Liver (tissue), 9 donors: ENCODE data around the gene ZC3HAV1. TPM values are rescaled to one million over a fixed set of nuclear protein-coding genes. Genes with fewer than 3 reads are reported as not detected.

Experiments used
- DNase-seq: peaks from one replicate; pipeline ENCODE4 v3.0.0-alpha.2; 2017; ENCODE audit warnings: low spot score
- H3K27ac ChIP-seq, 2 donors: one replicate each; pipeline ENCODE4 v1.7.0; 2013; ENCODE audit warnings: inconsistent platforms in 2 of 2, low read length in 2 of 2, control low read depth in 1 of 2, low read depth in 1 of 2, mild to moderate bottlenecking in 1 of 2
- H3K27me3 ChIP-seq, 4 donors: one replicate each; pipeline versions ENCODE4 v1.6.1 to v1.7.0; 2013; ENCODE audit warnings: low read length in 3 of 4, inconsistent platforms in 1 of 4, mild to moderate bottlenecking in 1 of 4, moderate library complexity in 1 of 4; ENCODE audit not compliant: control insufficient read depth in 4 of 4, insufficient read depth in 4 of 4
- H3K36me3 ChIP-seq, 4 donors: one replicate each; pipeline versions ENCODE4 v1.6.1 to v1.7.0; 2013; ENCODE audit warnings: low read length in 3 of 4, mild to moderate bottlenecking in 3 of 4, low read depth in 1 of 4, moderate library complexity in 1 of 4; ENCODE audit not compliant: control insufficient read depth in 4 of 4, insufficient read depth in 3 of 4
- H3K4me1 ChIP-seq, 4 donors: one replicate each; pipeline versions ENCODE4 v1.6.1 to v1.7.0; 2013; ENCODE audit warnings: low read length in 3 of 4, mild to moderate bottlenecking in 3 of 4, moderate library complexity in 1 of 4; ENCODE audit not compliant: control insufficient read depth in 4 of 4, insufficient read depth in 4 of 4
- H3K4me3 ChIP-seq, 3 donors: one replicate each; pipeline versions ENCODE4 v1.6.1 to v1.7.0; 2013; ENCODE audit warnings: low read length in 3 of 3, control low read depth in 1 of 3, low read depth in 1 of 3, mild to moderate bottlenecking in 1 of 3
- H3K9ac ChIP-seq, 2 donors: one replicate each; pipeline ENCODE4 v1.7.0; 2013; ENCODE audit warnings: low read length in 2 of 2, mild to moderate bottlenecking in 2 of 2, moderate library complexity in 2 of 2, control low read depth in 1 of 2, low read depth in 1 of 2
- H3K9me3 ChIP-seq, 4 donors: one replicate each; pipeline versions ENCODE4 v1.6.1 to v1.7.0; 2013; ENCODE audit warnings: low read length in 3 of 4; ENCODE audit not compliant: control insufficient read depth in 4 of 4
- EGR1 ChIP-seq, 2 donors: IDR thresholded peaks; 2 replicates each; pipeline ENCODE4 v1.6.1; 2016 to 2018; ENCODE audit warnings: antibody characterized with exemption in 2 of 2, low read depth in 2 of 2
- FOXA1 ChIP-seq: IDR thresholded peaks from 2 replicates; pipeline ENCODE4 v1.6.1; 2016; ENCODE audit warnings: antibody characterized with exemption
- HNF4A ChIP-seq, 2 donors: conservative IDR thresholded peaks; 2 replicates each; pipeline ENCODE4 v1.6.1; 2016; ENCODE audit warnings: antibody characterized with exemption in 2 of 2, mild to moderate bottlenecking in 2 of 2
- HNF4G ChIP-seq: IDR thresholded peaks from 2 replicates; pipeline ENCODE4 v1.6.1; 2016; ENCODE audit warnings: antibody characterized with exemption
- JUND ChIP-seq, 2 donors: IDR thresholded peaks; 2 replicates each; pipeline ENCODE4 v1.6.1; 2016; ENCODE audit warnings: antibody characterized with exemption in 2 of 2
- RAD21 ChIP-seq, 2 donors: IDR thresholded peaks; 2 replicates each; pipeline ENCODE4 v1.6.1; 2016; ENCODE audit warnings: antibody characterized with exemption in 2 of 2, mild to moderate bottlenecking in 2 of 2
- SP1 ChIP-seq: IDR thresholded peaks from 2 replicates; pipeline ENCODE4 v1.6.1; 2018; ENCODE audit warnings: antibody characterized with exemption, mild to moderate bottlenecking
- WGBS: extraction: QIAGEN DNeasy Blood & Tissue Kit; methylation state at CpG from one replicate; pipeline ENCODE4 v1.1.7; 2013; 5-methylcytosine and 5-hydroxymethylcytosine counted together
- polyA plus RNA-seq, 2 donors: library from polyadenylated mRNA; stranded (reverse) in 1 of 2; unstranded in 1 of 2; fragments of 200-250 nt in 1 of 2; fragments of >200 nt in 1 of 2; fragmentation: Nextera tagmentation in 1 of 2; extraction: Ambion mirVana in 1 of 2; gene quantifications; one replicate each; pipeline versions ENCODE4 v1.2.1 to v1.2.3, GENCODE V29; 2013 to 2015
- total RNA-seq, 2 donors: library from RNA; depleted of rRNA; stranded (reverse); fragments of >200 nt; gene quantifications; one replicate each; pipeline ENCODE4 v1.2.3, GENCODE V29; 2014
- TF ChIP-seq, protein P1 (sequence below): IDR thresholded peaks from 2 replicates; pipeline ENCODE4 v1.6.1; 2016; ENCODE audit warnings: antibody characterized with exemption, mild to moderate bottlenecking
- TF ChIP-seq, protein P2 (sequence below): IDR thresholded peaks from 2 replicates; pipeline ENCODE4 v1.6.1; 2016; ENCODE audit warnings: antibody characterized with exemption
- TF ChIP-seq, protein P3 (sequence below): IDR thresholded peaks from 2 replicates; pipeline ENCODE4 v1.6.1; 2016; ENCODE audit warnings: antibody characterized with exemption
- TF ChIP-seq, protein P4 (sequence below): fragments of 150-350 bp; IDR thresholded peaks from 2 replicates; pipeline ENCODE4 v1.5.1; 2017; ENCODE audit warnings: improper control_type of control experiment, low read depth, low read length; ENCODE audit not compliant: missing input control
- TF ChIP-seq, protein P5 (sequence below): IDR thresholded peaks from 2 replicates; pipeline ENCODE4 v1.6.1; 2016; ENCODE audit warnings: antibody characterized with exemption
- donor health status: healthy.
- donor health status: healthy.
- donor health status: healthy.
- donor health status: healthy.
- donor health status: healthy.

The ZC3HAV1 gene
- total and polyA plus RNA-seq, 4 donors = 6.6 to 40.5 (median 16.5) TPM

DNA sequence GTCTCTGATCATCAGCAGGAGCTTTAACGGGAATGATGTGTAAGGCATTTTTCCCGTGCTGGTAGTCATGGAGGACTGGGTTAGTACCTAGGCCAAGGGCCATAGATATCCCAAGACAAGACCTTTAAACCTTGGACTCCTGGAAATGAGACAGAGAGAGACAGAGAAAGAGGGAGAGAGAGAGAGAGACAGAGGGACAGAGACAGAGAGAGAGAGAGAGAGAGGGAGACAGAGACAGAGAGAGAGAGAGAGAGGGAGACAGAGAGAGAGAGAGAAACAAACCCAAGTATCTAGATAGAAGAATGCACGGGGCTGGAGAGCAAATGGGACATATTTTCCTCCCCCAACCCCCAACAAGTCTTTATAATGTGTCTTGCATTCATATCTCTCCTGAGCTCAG lies 22.3 kb downstream of the ZC3HAV1 start (continued):
- TF ChIP-seq FOXA1 = no peak

GRCh38 chr7:139086454-139086853 lies 23.1 kb downstream of the ZC3HAV1 start:
- Histone ChIP-seq H3K4me1 (peaks cover under 1 to 10% (median 3%) of the 10 kb centered on the region in 4 donors), H3K4me3 (no peak overlapping the region), H3K27ac (no peak overlapping the region), H3K36me3 (peaks cover 2 to 39% (median 33%) of the 10 kb centered on the region in 4 donors), H3K9me3 (no peaks in the 10 kb centered on the region), H3K27me3 (no peaks in the 10 kb centered on the region), H3K9ac (no peak overlapping the region)
- DNase-seq = no peak
- no peak for TF ChIP-seq HNF4A (conservative IDR thresholded peaks at IDR 0.05)
- no peak for TF ChIP-seq EGR1 (IDR thresholded peaks at IDR 0.05; ENCODE audit: low read depth in 2 of 2)
- TF ChIP-seq, protein P1, sequence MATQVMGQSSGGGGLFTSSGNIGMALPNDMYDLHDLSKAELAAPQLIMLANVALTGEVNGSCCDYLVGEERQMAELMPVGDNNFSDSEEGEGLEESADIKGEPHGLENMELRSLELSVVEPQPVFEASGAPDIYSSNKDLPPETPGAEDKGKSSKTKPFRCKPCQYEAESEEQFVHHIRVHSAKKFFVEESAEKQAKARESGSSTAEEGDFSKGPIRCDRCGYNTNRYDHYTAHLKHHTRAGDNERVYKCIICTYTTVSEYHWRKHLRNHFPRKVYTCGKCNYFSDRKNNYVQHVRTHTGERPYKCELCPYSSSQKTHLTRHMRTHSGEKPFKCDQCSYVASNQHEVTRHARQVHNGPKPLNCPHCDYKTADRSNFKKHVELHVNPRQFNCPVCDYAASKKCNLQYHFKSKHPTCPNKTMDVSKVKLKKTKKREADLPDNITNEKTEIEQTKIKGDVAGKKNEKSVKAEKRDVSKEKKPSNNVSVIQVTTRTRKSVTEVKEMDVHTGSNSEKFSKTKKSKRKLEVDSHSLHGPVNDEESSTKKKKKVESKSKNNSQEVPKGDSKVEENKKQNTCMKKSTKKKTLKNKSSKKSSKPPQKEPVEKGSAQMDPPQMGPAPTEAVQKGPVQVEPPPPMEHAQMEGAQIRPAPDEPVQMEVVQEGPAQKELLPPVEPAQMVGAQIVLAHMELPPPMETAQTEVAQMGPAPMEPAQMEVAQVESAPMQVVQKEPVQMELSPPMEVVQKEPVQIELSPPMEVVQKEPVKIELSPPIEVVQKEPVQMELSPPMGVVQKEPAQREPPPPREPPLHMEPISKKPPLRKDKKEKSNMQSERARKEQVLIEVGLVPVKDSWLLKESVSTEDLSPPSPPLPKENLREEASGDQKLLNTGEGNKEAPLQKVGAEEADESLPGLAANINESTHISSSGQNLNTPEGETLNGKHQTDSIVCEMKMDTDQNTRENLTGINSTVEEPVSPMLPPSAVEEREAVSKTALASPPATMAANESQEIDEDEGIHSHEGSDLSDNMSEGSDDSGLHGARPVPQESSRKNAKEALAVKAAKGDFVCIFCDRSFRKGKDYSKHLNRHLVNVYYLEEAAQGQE = no peak
- no peak for TF ChIP-seq HNF4G
- TF ChIP-seq, protein P2, sequence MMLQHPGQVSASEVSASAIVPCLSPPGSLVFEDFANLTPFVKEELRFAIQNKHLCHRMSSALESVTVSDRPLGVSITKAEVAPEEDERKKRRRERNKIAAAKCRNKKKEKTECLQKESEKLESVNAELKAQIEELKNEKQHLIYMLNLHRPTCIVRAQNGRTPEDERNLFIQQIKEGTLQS = no peak
- TF ChIP-seq FOXA1 = no peak
- no peak for TF ChIP-seq RAD21 (IDR thresholded peaks at IDR 0.05)
- TF ChIP-seq, protein P3, sequence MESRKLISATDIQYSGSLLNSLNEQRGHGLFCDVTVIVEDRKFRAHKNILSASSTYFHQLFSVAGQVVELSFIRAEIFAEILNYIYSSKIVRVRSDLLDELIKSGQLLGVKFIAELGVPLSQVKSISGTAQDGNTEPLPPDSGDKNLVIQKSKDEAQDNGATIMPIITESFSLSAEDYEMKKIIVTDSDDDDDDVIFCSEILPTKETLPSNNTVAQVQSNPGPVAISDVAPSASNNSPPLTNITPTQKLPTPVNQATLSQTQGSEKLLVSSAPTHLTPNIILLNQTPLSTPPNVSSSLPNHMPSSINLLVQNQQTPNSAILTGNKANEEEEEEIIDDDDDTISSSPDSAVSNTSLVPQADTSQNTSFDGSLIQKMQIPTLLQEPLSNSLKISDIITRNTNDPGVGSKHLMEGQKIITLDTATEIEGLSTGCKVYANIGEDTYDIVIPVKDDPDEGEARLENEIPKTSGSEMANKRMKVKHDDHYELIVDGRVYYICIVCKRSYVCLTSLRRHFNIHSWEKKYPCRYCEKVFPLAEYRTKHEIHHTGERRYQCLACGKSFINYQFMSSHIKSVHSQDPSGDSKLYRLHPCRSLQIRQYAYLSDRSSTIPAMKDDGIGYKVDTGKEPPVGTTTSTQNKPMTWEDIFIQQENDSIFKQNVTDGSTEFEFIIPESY = no peak
- 80% methylated on average over 2 of the region's 2 CpGs for WGBS

DNA sequence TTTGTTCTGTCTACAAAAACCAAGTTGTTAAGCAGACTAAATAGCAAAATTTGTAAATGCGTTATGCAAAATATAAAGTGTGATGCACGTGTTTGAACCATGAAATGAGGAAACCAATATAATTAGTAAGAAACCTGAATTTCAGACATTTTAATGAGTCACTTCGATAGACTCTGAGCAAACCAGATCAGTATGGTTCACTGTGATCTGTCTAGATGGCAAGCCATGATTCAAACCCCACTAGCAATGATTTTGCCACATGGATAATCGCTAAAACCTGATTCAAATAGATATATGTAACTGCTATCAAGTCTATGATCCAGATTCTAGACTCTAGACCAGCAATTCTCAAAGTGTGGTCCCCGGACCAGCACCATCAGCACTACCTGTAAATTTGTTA lies 24.8 kb downstream of the ZC3HAV1 start:
- peaks cover 4 to 41% (median 36%) of the 10 kb centered on the region in 4 donors for H3K36me3 ChIP-seq
- H3K4me3 ChIP-seq = no peak overlapping the region
- no peak overlapping the region for H3K9ac ChIP-seq
- H3K9me3 ChIP-seq = no peaks in the 10 kb centered on the region
- DNase-seq = no peak
- 95% methylated on average over 5 of the region's 5 CpGs for WGBS
- no peak overlapping the region for H3K27ac ChIP-seq
- no peaks in the 10 kb centered on the region for H3K27me3 ChIP-seq
- peaks cover 0 to 17% (median 12%) of the 10 kb centered on the region in 4 donors for H3K4me1 ChIP-seq
- TF ChIP-seq JUND (IDR thresholded peaks at IDR 0.05) = no peak

- TF ChIP-seq JUND (IDR thresholded peaks at IDR 0.05) (peak in 1 of 2 donors; percentile 22), HNF4A (conservative IDR thresholded peaks at IDR 0.05) (peak; percentile 64), SP1 (peak; percentile 7), EGR1 (IDR thresholded peaks at IDR 0.05; ENCODE audit: low read depth in 2 of 2) (no peak)
- TF ChIP-seq, protein P4, sequence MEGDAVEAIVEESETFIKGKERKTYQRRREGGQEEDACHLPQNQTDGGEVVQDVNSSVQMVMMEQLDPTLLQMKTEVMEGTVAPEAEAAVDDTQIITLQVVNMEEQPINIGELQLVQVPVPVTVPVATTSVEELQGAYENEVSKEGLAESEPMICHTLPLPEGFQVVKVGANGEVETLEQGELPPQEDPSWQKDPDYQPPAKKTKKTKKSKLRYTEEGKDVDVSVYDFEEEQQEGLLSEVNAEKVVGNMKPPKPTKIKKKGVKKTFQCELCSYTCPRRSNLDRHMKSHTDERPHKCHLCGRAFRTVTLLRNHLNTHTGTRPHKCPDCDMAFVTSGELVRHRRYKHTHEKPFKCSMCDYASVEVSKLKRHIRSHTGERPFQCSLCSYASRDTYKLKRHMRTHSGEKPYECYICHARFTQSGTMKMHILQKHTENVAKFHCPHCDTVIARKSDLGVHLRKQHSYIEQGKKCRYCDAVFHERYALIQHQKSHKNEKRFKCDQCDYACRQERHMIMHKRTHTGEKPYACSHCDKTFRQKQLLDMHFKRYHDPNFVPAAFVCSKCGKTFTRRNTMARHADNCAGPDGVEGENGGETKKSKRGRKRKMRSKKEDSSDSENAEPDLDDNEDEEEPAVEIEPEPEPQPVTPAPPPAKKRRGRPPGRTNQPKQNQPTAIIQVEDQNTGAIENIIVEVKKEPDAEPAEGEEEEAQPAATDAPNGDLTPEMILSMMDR = no peak
- TF ChIP-seq, protein P1 = no peak
- TF ChIP-seq, protein P5, sequence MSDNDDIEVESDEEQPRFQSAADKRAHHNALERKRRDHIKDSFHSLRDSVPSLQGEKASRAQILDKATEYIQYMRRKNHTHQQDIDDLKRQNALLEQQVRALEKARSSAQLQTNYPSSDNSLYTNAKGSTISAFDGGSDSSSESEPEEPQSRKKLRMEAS = no peak
- H3K27ac ChIP-seq = peak overlapping the region in 1 of 2 donors; percentile 15
- H3K9me3 ChIP-seq = no peaks in the 10 kb centered on the region
- DNase-seq = no peak
- no peak overlapping the region for H3K9ac ChIP-seq
- H3K4me3 ChIP-seq = no peak overlapping the region
- H3K4me1 ChIP-seq = peaks cover 0 to 20% (median 13%) of the 10 kb centered on the region in 4 donors
- peaks cover 7 to 44% (median 33%) of the 10 kb centered on the region in 4 donors for H3K36me3 ChIP-seq
- no peaks in the 10 kb centered on the region for H3K27me3 ChIP-seq
Measured at GRCh38 chr7:139081584-139081983, 27.9 kb downstream of the ZC3HAV1 start.
